Cardiac septum (tissue), 1 donor: Measurements from ENCODE around the gene PMAIP1. TPM values are rescaled to one million over a fixed set of nuclear protein-coding genes. Genes with fewer than 3 reads are reported as not detected.
"Not testable (repeated sequence)": the region's sequence is repeated elsewhere in the genome, so short reads cannot be mapped to it uniquely, and the experiment has no call there.

ENCODE experiments used
- DNase-seq: peaks from one replicate; pipeline ENCODE4 v3.0.0-alpha.2; 2020; ENCODE audit warnings: low spot score
- intact Hi-C: fragments of 100-400 bp; cut with DNase I; formaldehyde crosslinking; loops from one replicate; pipeline ENCODE4 v1.14.0; 2022
- total RNA-seq: library from RNA; stranded (reverse); fragmentation: NEBNext Ultra II Directional; extraction: Animal tissue kit (Norgen Biotek cat#: 25700); gene quantifications from one replicate; pipeline ENCODE4 v1.2.1, GENCODE V29; 2021
- donor health status: DM: no; HTN: no; CAD: no.

The PMAIP1 gene
- total RNA-seq, 1 donor from 2014 or later: 0.35 TPM

GRCh38 chr18:59881728-59882656 lies 17.8 kb upstream of the PMAIP1 start:
- no peak for DNase-seq
- intact Hi-C loops: no loop called here

- DNase-seq: no peak
- intact Hi-C loops: no loop called here
These were observed 15.4 kb upstream of the PMAIP1 start for GRCh38 chr18:59884351-59884750.

GRCh38 chr18:59885579-59886163 lies 14.1 kb upstream of the PMAIP1 start:
- intact Hi-C loops: no loop called here
- no peak for DNase-seq

GRCh38 chr18:59886399-59886798 lies 13.4 kb upstream of the PMAIP1 start:
- DNase-seq, intact Hi-C loops: not testable (repeated sequence)

GRCh38 chr18:59892123-59892522 lies 7.7 kb upstream of the PMAIP1 start:
- no peak for DNase-seq
- intact Hi-C loops: no loop called here

- intact Hi-C loops: no loop called here
- DNase-seq: no peak
These were observed 5.8 kb upstream of the PMAIP1 start for GRCh38 chr18:59893971-59894370.

- no peak for DNase-seq
- intact Hi-C loops: no loop called here
These were observed 2.4 kb upstream of the PMAIP1 start for GRCh38 chr18:59897321-59897954.

- intact Hi-C loops: no loop called here
- DNase-seq: no peak
These were observed 1.7 kb upstream of the PMAIP1 start for GRCh38 chr18:59898093-59898492.

- intact Hi-C loops: no loop called here
These were observed 1.0 kb upstream of the PMAIP1 start for GRCh38 chr18:59898609-59899297.

GRCh38 chr18:59900222-59901128 lies 679 bp downstream of the PMAIP1 start:
- intact Hi-C loops: no loop called here
- DNase-seq: no peak

More at GRCh38 chr18:59898609-59899297, 1.0 kb upstream of the PMAIP1 start:
- no peak for DNase-seq

GRCh38 chr18:59902131-59902992 lies 2.6 kb downstream of the PMAIP1 start:
- DNase-seq: no peak
- intact Hi-C loops: no loop called here

GRCh38 chr18:59902993-59903610 lies 3.3 kb downstream of the PMAIP1 start:
- DNase-seq: no peak
- intact Hi-C loops: no loop called here

GRCh38 chr18:59904011-59904601 lies 4.3 kb downstream of the PMAIP1 start:
- intact Hi-C loops: no loop called here
- no peak for DNase-seq

- DNase-seq: no peak
- intact Hi-C loops: no loop called here
These were observed 5.9 kb downstream of the PMAIP1 start for GRCh38 chr18:59905686-59906091.

GRCh38 chr18:59906203-59906602 lies 6.4 kb downstream of the PMAIP1 start:
- DNase-seq: no peak
- intact Hi-C loops: no loop called here

GRCh38 chr18:59907172-59907571 lies 7.4 kb downstream of the PMAIP1 start:
- no peak for DNase-seq
- intact Hi-C loops: no loop called here

- no peak for DNase-seq
- intact Hi-C loops: no loop called here
These were observed 7.9 kb downstream of the PMAIP1 start for GRCh38 chr18:59907660-59908059.
